ENCODE data around the gene ENTPD2.
A peak's percentile ranks its signal among the peaks of the same experiment; 100 is the strongest.
"Not testable (repeated sequence)": the region's sequence is repeated elsewhere in the genome, so short reads cannot be mapped to it uniquely, and the experiment has no call there.

Gene ENTPD2

DNA sequence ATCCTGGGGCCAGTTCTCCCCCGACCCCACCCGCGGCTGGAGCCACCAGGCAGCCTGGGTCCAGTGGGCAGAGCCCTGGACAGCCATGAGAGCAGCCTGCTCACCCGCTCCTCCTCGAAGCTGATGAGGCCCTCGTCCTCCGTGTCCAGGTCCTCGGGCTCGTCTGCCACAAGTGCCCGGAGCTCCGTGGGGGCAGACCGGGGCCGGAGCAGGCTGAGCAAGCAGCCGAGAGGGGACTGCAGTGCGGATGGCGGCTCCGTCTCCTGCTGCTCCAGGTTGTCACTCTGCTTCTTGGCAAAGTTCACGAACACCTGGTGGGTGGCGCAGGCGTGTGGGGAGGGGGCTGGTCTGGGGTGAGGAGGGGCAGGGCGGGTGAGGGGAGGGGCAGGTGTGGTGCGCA is 45.5 kb downstream of the ENTPD2 start:
- no peak overlapping the region for H3K4me3 Mint-ChIP-seq
- peaks cover 3% of the 10 kb centered on the region in 2 donors for H3K36me3 Mint-ChIP-seq
- H3K27ac Mint-ChIP-seq = no peak overlapping the region
- peaks cover 6 to 7% of the 10 kb centered on the region in 2 donors for H3K4me1 Mint-ChIP-seq
- ATAC-seq (replicated peaks) (no peak), DNase-seq (no peak)
- H3K9me3 Mint-ChIP-seq = peaks cover 4 to 5% of the 10 kb centered on the region in 2 donors
- peaks cover 0 to 3% of the 10 kb centered on the region in 2 donors for H3K27me3 Mint-ChIP-seq

DNA sequence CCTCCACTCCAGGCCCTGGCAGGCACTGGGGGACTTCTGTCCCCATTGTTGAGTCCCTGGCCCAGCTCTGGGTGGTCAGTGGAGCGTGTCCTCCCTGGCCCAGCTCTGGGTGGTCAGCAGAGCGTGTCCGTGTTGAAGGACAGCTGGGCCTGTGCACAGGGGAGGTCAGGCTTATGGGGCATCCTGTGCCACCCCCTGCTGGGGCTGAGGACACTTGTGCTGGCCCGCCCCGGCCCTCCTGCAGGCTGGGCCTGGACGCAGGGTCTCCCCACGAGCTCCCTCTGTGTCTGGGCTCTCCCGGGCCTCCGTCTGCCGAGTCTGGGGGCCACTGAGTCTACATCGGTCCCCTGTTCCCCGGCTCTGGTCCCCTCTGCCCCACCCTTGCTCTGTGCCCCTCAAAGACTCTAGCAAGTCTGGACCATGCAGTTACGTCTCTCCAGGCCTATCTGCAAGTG is 46.0 kb downstream of the ENTPD2 start:
- ATAC-seq (replicated peaks) = no peak
- H3K9me3 Mint-ChIP-seq = peaks cover 4 to 5% of the 10 kb centered on the region in 2 donors
- DNase-seq = no peak
- H3K4me1 Mint-ChIP-seq = peaks cover 6 to 7% of the 10 kb centered on the region in 2 donors
- H3K36me3 Mint-ChIP-seq = peaks cover 3% of the 10 kb centered on the region in 2 donors
- peaks cover 0 to 3% of the 10 kb centered on the region in 2 donors for H3K27me3 Mint-ChIP-seq
- H3K27ac Mint-ChIP-seq = no peak overlapping the region
- no peak overlapping the region for H3K4me3 Mint-ChIP-seq

DNA sequence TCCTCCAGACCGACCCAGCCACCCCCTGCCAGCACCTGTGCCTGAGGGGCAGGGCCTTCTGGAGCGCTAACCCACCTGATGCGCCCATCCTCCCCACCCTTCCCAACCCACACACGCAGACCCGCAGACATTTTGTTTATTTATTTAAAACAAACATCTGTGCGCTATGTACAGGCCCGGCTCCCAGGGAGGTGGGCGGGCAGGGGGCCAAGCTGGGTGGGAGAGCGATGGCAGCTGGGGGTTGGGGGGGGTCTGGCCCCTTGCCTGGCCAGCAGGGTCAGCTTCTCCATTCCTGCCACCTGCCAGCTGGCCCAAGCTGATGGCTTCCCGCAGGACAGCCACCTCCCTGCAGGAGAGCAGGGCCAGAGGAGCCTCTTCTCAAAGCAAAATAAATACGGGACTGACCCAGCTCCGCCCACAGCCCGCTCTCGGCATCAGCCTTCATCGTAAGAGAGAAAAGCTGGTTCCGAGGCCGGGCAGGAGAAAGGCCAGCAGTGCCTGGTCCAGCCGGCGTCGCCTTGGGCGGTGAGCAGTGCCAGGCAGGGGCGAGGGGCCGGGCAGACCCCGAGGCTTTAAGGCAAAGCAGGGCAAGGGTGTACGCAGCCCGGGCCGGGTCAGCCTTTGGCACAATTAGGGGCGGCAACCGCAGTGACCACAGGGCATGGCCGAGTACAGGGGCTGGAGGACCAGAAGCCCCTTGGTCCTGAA is 46.6 kb downstream of the ENTPD2 start:
- ATAC-seq (replicated peaks) (no peak), DNase-seq (no peak)
- peaks cover 3% of the 10 kb centered on the region in 2 donors for H3K36me3 Mint-ChIP-seq
- peaks cover 6 to 7% of the 10 kb centered on the region in 2 donors for H3K4me1 Mint-ChIP-seq
- peaks cover 0 to 3% of the 10 kb centered on the region in 2 donors for H3K27me3 Mint-ChIP-seq
- no peak overlapping the region for H3K4me3 Mint-ChIP-seq
- peaks cover 4 to 5% of the 10 kb centered on the region in 2 donors for H3K9me3 Mint-ChIP-seq
- no peak overlapping the region for H3K27ac Mint-ChIP-seq

GRCh38 chr9:137006116-137007003 is 47.5 kb downstream of the ENTPD2 start:
- H3K36me3 Mint-ChIP-seq = peaks cover under 1 to 1% of the 10 kb centered on the region in 2 donors
- H3K9me3 Mint-ChIP-seq = peaks cover 4 to 5% of the 10 kb centered on the region in 2 donors
- H3K27me3 Mint-ChIP-seq = peaks cover 0 to 3% of the 10 kb centered on the region in 2 donors
- H3K4me3 Mint-ChIP-seq = no peak overlapping the region
- no peak for DNase-seq
- H3K27ac Mint-ChIP-seq = no peak overlapping the region
- no peak for ATAC-seq (replicated peaks)
- H3K4me1 Mint-ChIP-seq = peaks cover 6 to 7% of the 10 kb centered on the region in 2 donors

- peaks cover 12 to 24% of the 10 kb centered on the region in 2 donors for H3K4me1 Mint-ChIP-seq
- not testable (repeated sequence) for H3K4me3 Mint-ChIP-seq; H3K36me3 Mint-ChIP-seq; ATAC-seq (replicated peaks); DNase-seq; H3K27ac Mint-ChIP-seq; H3K9me3 Mint-ChIP-seq; H3K27me3 Mint-ChIP-seq
Observed at GRCh38 chr9:137004285-137004684, 49.6 kb downstream of the ENTPD2 start.

DNA sequence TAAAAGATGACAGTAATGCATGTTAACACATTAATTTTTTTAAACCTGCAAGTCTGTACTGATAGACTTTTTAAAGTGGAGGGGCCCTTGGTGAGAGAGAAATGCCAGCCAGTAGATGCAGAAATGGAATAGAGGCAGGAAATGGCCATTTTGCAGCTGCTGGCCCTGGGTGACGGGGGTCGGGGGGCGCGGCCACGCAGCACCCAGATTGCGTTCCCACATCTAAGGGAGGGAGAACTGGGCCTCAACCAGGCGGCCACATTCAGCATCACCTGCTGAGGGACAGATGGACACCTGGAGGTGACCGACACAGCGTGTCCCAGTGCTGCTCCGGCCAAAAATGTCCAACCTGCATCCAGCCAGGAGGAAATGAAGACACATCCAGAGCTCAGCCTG is 51.2 kb downstream of the ENTPD2 start:
- peaks cover 4 to 5% of the 10 kb centered on the region in 2 donors for H3K9me3 Mint-ChIP-seq
- peaks cover 22 to 37% of the 10 kb centered on the region in 2 donors for H3K4me1 Mint-ChIP-seq
- peaks cover 3 to 8% of the 10 kb centered on the region in 2 donors for H3K27me3 Mint-ChIP-seq
- H3K27ac Mint-ChIP-seq = no peak overlapping the region
- no peaks in the 10 kb centered on the region for H3K36me3 Mint-ChIP-seq
- ATAC-seq (replicated peaks) = no peak
- no peak overlapping the region for H3K4me3 Mint-ChIP-seq
- no peak for DNase-seq

DNA sequence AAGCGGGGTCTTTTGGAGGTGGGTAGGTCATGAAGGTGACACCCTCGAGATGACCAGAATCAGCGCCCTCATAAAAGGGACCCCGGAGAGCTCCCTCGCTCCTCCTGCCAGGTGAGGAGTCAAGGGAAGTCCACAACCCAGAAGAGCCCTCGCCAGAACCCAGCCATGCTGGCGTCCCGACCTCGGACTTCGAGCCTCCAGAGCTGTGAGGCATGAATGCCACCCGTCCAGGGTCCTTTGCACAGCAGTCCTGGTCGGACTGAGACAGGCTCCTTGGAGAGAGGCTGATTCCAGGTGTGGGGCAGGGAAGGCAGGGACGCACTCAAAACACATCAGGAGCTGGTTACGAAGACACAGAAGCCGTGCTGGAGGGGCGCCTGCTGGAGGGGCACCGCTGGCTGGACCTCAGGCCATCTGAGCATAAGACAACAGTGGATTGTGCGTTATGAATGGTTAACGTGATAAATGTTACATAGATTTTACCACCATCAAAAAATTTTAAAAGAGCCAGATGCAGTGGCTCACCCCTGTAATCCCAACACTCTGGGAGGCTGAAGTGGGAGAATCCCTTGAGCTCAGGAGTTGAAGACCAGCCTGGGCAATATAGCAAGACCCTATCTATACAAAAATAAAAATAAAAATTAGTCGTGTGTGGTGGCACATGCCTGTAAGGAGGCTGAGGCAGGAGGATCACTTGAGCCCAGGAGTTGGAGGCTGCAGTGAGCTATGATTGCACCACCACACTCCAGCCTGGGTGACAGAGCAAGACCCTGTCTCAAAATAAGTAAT is 51.8 kb downstream of the ENTPD2 start:
- Mint-ChIP-seq H3K4me3 (no peak overlapping the region), H3K9me3 (peaks cover 4 to 5% of the 10 kb centered on the region in 2 donors), H3K27me3 (peaks cover 3 to 13% of the 10 kb centered on the region in 2 donors), H3K27ac (no peak overlapping the region), H3K4me1 (peaks cover 24 to 43% of the 10 kb centered on the region in 2 donors), H3K36me3 (no peaks in the 10 kb centered on the region)
- no peak for DNase-seq
- no peak for ATAC-seq (replicated peaks)

DNA sequence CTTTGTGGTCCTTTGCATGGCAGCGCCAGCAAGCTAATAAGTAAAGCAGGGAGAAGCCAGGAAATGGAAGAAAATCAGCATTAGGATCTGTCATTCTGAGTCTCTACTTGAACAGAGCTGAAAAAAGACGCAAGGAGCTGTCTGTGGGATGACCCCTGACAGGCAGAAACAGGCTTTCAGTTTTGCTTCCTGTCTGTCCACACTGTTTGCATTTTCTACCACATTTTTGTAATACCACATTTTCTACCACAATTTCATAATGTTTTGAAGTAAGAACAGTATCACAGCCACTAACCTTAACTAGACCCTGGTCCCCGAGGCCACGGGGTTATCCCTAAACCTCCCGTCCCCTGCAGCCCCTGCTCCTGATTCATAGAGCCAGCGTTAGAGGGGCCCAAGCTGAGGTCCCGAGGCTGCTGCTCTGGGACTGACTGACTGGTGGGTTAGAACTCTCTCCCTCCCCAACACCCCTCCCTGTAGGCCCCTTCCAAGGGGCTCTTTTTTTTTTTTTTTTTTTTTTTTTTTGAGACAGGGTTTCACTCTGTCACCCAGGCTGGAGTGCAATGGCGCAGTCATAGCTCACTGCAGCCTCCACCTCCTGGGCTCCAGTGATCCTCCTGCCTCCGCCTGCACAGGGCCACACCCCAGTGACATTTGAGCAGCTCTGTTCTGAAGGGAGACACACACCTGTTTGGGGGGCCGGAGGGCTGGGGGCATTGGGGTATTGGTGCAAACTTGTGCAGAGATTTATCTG is 53.5 kb downstream of the ENTPD2 start:
- H3K36me3 Mint-ChIP-seq = peaks cover 0 to 3% of the 10 kb centered on the region in 2 donors
- DNase-seq (no peak), ATAC-seq (replicated peaks) (peak; percentile 80 to 86)
- peaks cover 3 to 22% of the 10 kb centered on the region in 2 donors for H3K27me3 Mint-ChIP-seq
- H3K4me1 Mint-ChIP-seq = peaks cover 29 to 49% of the 10 kb centered on the region in 2 donors
- peak overlapping the region; percentile 15 to 44 for H3K4me3 Mint-ChIP-seq
- H3K27ac Mint-ChIP-seq = peak overlapping the region; percentile 83
- H3K9me3 Mint-ChIP-seq = peaks cover 4 to 5% of the 10 kb centered on the region in 2 donors

All from stimulated activated naive B cell treated with anti-CD40 and anti-IgM and Interleukin-4, amounts not matched to agents 10 μg/mL and 1 μg/mL and 100 μg/mL, for 72 hours (primary cell).